Measurements from ENCODE around the gene SLX4IP.

SLX4IP gene

GRCh38 chr20:10635476-10636208 is 200.5 kb downstream of the SLX4IP start:
- DNase-seq (ENCODE audit: low read depth), result no peak

GRCh38 chr20:10636326-10636818 is 201.3 kb downstream of the SLX4IP start:
- no peak for DNase-seq (ENCODE audit: low read depth)

GRCh38 chr20:10637031-10637559 is 202.0 kb downstream of the SLX4IP start:
- DNase-seq (ENCODE audit: low read depth), result no peak

- DNase-seq (ENCODE audit: low read depth), result no peak
Observed at GRCh38 chr20:10637563-10637962, 202.5 kb downstream of the SLX4IP start.

GRCh38 chr20:10639077-10639736 is 204.1 kb downstream of the SLX4IP start:
- no peak for DNase-seq (ENCODE audit: low read depth)

GRCh38 chr20:10639737-10640556 is 204.8 kb downstream of the SLX4IP start:
- DNase-seq (ENCODE audit: low read depth), result no peak

GRCh38 chr20:10640897-10641296 is 205.8 kb downstream of the SLX4IP start:
- no peak for DNase-seq (ENCODE audit: low read depth)

GRCh38 chr20:10641467-10641866 is 206.4 kb downstream of the SLX4IP start:
- DNase-seq (ENCODE audit: low read depth), result no peak

- no peak for DNase-seq (ENCODE audit: low read depth)
Observed at GRCh38 chr20:10641893-10642292, 206.8 kb downstream of the SLX4IP start.

- DNase-seq (ENCODE audit: low read depth), result no peak
Observed at GRCh38 chr20:10642856-10643559, 207.9 kb downstream of the SLX4IP start.

GRCh38 chr20:10643560-10643873 is 208.4 kb downstream of the SLX4IP start:
- DNase-seq (ENCODE audit: low read depth), result no peak

GRCh38 chr20:10644458-10645204 is 209.5 kb downstream of the SLX4IP start:
- no peak for DNase-seq (ENCODE audit: low read depth)

GRCh38 chr20:10645205-10645570 is 210.1 kb downstream of the SLX4IP start:
- DNase-seq (ENCODE audit: low read depth), result no peak

- no peak for DNase-seq (ENCODE audit: low read depth)
Observed at GRCh38 chr20:10646006-10646405, 210.9 kb downstream of the SLX4IP start.

- no peak for DNase-seq (ENCODE audit: low read depth)
Observed at GRCh38 chr20:10646886-10647420, 211.8 kb downstream of the SLX4IP start.

- DNase-seq (ENCODE audit: low read depth), result no peak
Observed at GRCh38 chr20:10647471-10647870, 212.4 kb downstream of the SLX4IP start.

- no peak for DNase-seq (ENCODE audit: low read depth)
Observed at GRCh38 chr20:10647909-10648308, 212.8 kb downstream of the SLX4IP start.

GRCh38 chr20:10648651-10649050 is 213.5 kb downstream of the SLX4IP start:
- DNase-seq (ENCODE audit: low read depth), result no peak

- DNase-seq (ENCODE audit: low read depth), result no peak
Observed at GRCh38 chr20:10649080-10649796, 214.1 kb downstream of the SLX4IP start.

- no peak for DNase-seq (ENCODE audit: low read depth)
Observed at GRCh38 chr20:10649797-10650160, 214.7 kb downstream of the SLX4IP start.
